ENCODE measurements around the gene FREM2. TPM values are rescaled to one million over a fixed set of nuclear protein-coding genes. Genes with fewer than 3 reads are reported as not detected.

Gene FREM2
- total RNA-seq, 1 experiment from 2014 or later: not detected

GRCh38 chr13:38784036-38784880 is 97.4 kb downstream of the FREM2 start:
- ChIA-PET CTCF (no interaction called here), POLR2A (no interaction called here)
- Mint-ChIP-seq H3K36me3 (ENCODE audit: insufficient read depth, unreplicated experiment) (no peaks in the 10 kb centered on the region), H3K4me1 (ENCODE audit: insufficient read depth, unreplicated experiment) (no peaks in the 10 kb centered on the region), H3K27me3 (ENCODE audit: insufficient read depth, unreplicated experiment) (peaks cover 37% of the 10 kb centered on the region), H3K4me3 (ENCODE audit: unreplicated experiment) (no peak overlapping the region), H3K9me3 (ENCODE audit: unreplicated experiment) (no peaks in the 10 kb centered on the region), H3K27ac (ENCODE audit: low read depth, unreplicated experiment) (no peak overlapping the region)
- no peak for DNase-seq (ENCODE audit: unreplicated experiment)
- intact Hi-C loops (cut with micrococcal nuclease): no loop called here
- no TSS peak for BruUV-seq (replicated peaks)
- no peak for TF ChIP-seq CTCF (IDR thresholded peaks at IDR 0.05; ENCODE audit: unreplicated experiment)

GRCh38 chr13:38785042-38785441 is 98.2 kb downstream of the FREM2 start:
- CTCF ChIA-PET: interaction anchor here (0.6 to 1.6 kb wide), 2 partner anchors 87 to 92 kb away, joined by 3 to 4 read pairs; no protein-coding TSS in a partner anchor
- peaks cover 37% of the 10 kb centered on the region for H3K27me3 Mint-ChIP-seq (ENCODE audit: insufficient read depth, unreplicated experiment)
- TF ChIP-seq CTCF (IDR thresholded peaks at IDR 0.05; ENCODE audit: unreplicated experiment): no peak
- no TSS peak for BruUV-seq (replicated peaks)
- DNase-seq (ENCODE audit: unreplicated experiment): no peak
- intact Hi-C loops (cut with micrococcal nuclease): no loop called here
- H3K4me1 Mint-ChIP-seq (ENCODE audit: insufficient read depth, unreplicated experiment): no peaks in the 10 kb centered on the region
- H3K9me3 Mint-ChIP-seq (ENCODE audit: unreplicated experiment): no peaks in the 10 kb centered on the region
- no peaks in the 10 kb centered on the region for H3K36me3 Mint-ChIP-seq (ENCODE audit: insufficient read depth, unreplicated experiment)
- POLR2A ChIA-PET: interaction anchor here (0.6 kb wide), 1 partner anchor 19 kb away, joined by 3 read pairs; no protein-coding TSS in a partner anchor
- H3K4me3 Mint-ChIP-seq (ENCODE audit: unreplicated experiment): no peak overlapping the region
- no peak overlapping the region for H3K27ac Mint-ChIP-seq (ENCODE audit: low read depth, unreplicated experiment)

- intact Hi-C loops (cut with micrococcal nuclease): no loop called here
- POLR2A ChIA-PET: interaction anchor here (0.5 to 0.6 kb wide), 2 partner anchors 20 to 83 kb away, joined by 3 read pairs; no protein-coding TSS in a partner anchor
- CTCF ChIA-PET: interaction anchor here (0.6 to 1.6 kb wide), 2 partner anchors 86 to 91 kb away, joined by 3 to 4 read pairs; no protein-coding TSS in a partner anchor
These were observed 98.6 kb downstream of the FREM2 start for GRCh38 chr13:38785490-38785889.

More at GRCh38 chr13:38785490-38785889, 98.6 kb downstream of the FREM2 start:
- H3K36me3 Mint-ChIP-seq (ENCODE audit: insufficient read depth, unreplicated experiment): no peaks in the 10 kb centered on the region
- H3K4me1 Mint-ChIP-seq (ENCODE audit: insufficient read depth, unreplicated experiment): no peaks in the 10 kb centered on the region
- H3K9me3 Mint-ChIP-seq (ENCODE audit: unreplicated experiment): no peaks in the 10 kb centered on the region
- DNase-seq (ENCODE audit: unreplicated experiment): no peak
- H3K4me3 Mint-ChIP-seq (ENCODE audit: unreplicated experiment): no peak overlapping the region
- H3K27ac Mint-ChIP-seq (ENCODE audit: low read depth, unreplicated experiment): no peak overlapping the region
- no peak for TF ChIP-seq CTCF (IDR thresholded peaks at IDR 0.05; ENCODE audit: unreplicated experiment)
- H3K27me3 Mint-ChIP-seq (ENCODE audit: insufficient read depth, unreplicated experiment): peaks cover 37% of the 10 kb centered on the region
- BruUV-seq (replicated peaks): no TSS peak

Data from MCF 10A (cell line).